WTC11 (cell line): ENCODE measurements around the gene DIDO1. TPM values are rescaled to one million over a fixed set of nuclear protein-coding genes. Genes with fewer than 3 reads are reported as not detected.

Experiments used
- ATAC-seq: fragments of 200-7000 bp; cut with Tn5 transposase; 2 replicates; pipeline ENCODE4 v1.10.0; 2021; ENCODE audit warnings: mild to moderate bottlenecking, moderate library complexity
- CTCF ChIA-PET: fragments of 300-600 bp; sonication (Branson Sonifier 250); formaldehyde crosslinking; loops from one replicate; lab custom pipeline; 2021; ENCODE audit warnings: antibody characterized with exemption; lab: Charles Lee
- POLR2A ChIA-PET: fragments of 350-600 bp; sonication (Branson Sonifier 250); formaldehyde crosslinking; loops from one replicate; lab custom pipeline; 2021; ENCODE audit warnings: antibody characterized with exemption; lab: Charles Lee
- DNase-seq: peaks from one replicate; pipeline ENCODE4 v3.0.0; 2021; ENCODE audit warnings: low spot score
- H3K27ac Mint-ChIP-seq: 2 replicates; pipeline ENCODE4 v1.8.0; 2021; ENCODE audit warnings: mixed read lengths
- H3K27me3 Mint-ChIP-seq: 2 replicates; pipeline ENCODE4 v1.8.0; 2021; ENCODE audit warnings: low read depth, mild to moderate bottlenecking, moderate library complexity, mixed read lengths
- H3K36me3 Mint-ChIP-seq: 2 replicates; pipeline ENCODE4 v1.8.0; 2021; ENCODE audit warnings: mixed read lengths
- H3K4me1 Mint-ChIP-seq: 2 replicates; pipeline ENCODE4 v1.8.0; 2022; ENCODE audit warnings: mixed read lengths
- H3K4me3 Mint-ChIP-seq: 2 replicates; pipeline ENCODE4 v1.8.0; 2021; ENCODE audit warnings: mild to moderate bottlenecking, moderate library complexity, mixed read lengths
- H3K9me3 Mint-ChIP-seq: 2 replicates; pipeline ENCODE4 v1.8.0; 2021; ENCODE audit warnings: mixed read lengths
- AFF4 ChIP-seq: sonication (generic); formaldehyde crosslinking; IDR thresholded peaks from 2 replicates; pipeline ENCODE4 v1.8.1; 2023; ENCODE audit warnings: mild to moderate bottlenecking, missing genetic modification reagents, borderline replicate concordance
- ATF6 ChIP-seq: sonication (generic); formaldehyde crosslinking; IDR thresholded peaks from 2 replicates; pipeline ENCODE4 v1.8.1; 2023; ENCODE audit warnings: mild to moderate bottlenecking, missing genetic modification reagents
- CDX4 ChIP-seq: fragments of 250-450 bp; sonication (Bioruptor Pico); IDR thresholded peaks from 2 replicates; pipeline ENCODE4 v1.9.0; 2021; ENCODE audit warnings: moderate library complexity, mild to moderate bottlenecking, inconsistent platforms, borderline replicate concordance
- CREB1 ChIP-seq: sonication (generic); formaldehyde crosslinking; IDR thresholded peaks from 2 replicates; pipeline ENCODE4 v1.8.0; 2023; ENCODE audit warnings: mild to moderate bottlenecking, missing genetic modification reagents
- CREM ChIP-seq: sonication (generic); formaldehyde crosslinking; IDR thresholded peaks from 2 replicates; pipeline ENCODE4 v1.8.1; 2022; ENCODE audit warnings: mild to moderate bottlenecking, missing genetic modification reagents, moderate library complexity
- E2F4 ChIP-seq: sonication (generic); formaldehyde crosslinking; IDR thresholded peaks from 2 replicates; pipeline ENCODE4 v1.8.1; 2022; ENCODE audit warnings: low read depth, mild to moderate bottlenecking, moderate library complexity, missing genetic modification reagents, borderline replicate concordance
- ELF4 ChIP-seq: sonication (generic); formaldehyde crosslinking; IDR thresholded peaks from 2 replicates; pipeline ENCODE4 v1.8.1; 2022; ENCODE audit warnings: low read depth, mild to moderate bottlenecking, moderate library complexity, missing genetic modification reagents
- FOXP1 ChIP-seq: sonication (generic); formaldehyde crosslinking; IDR thresholded peaks from 2 replicates; pipeline ENCODE4 v1.8.0; 2022; ENCODE audit warnings: missing genetic modification reagents, mild to moderate bottlenecking, moderate library complexity, borderline replicate concordance
- HMGA2 ChIP-seq: fragments of 250-450 bp; sonication (Bioruptor Pico); IDR thresholded peaks from 2 replicates; pipeline ENCODE4 v1.4.0; 2021; ENCODE audit warnings: mild to moderate bottlenecking, moderate library complexity
- IRF2 ChIP-seq: sonication (generic); formaldehyde crosslinking; IDR thresholded peaks from 2 replicates; pipeline ENCODE4 v1.8.0; 2022; ENCODE audit warnings: low read depth, missing genetic modification reagents, borderline replicate concordance
- KAT7 ChIP-seq: sonication (generic); formaldehyde crosslinking; IDR thresholded peaks from 2 replicates; pipeline ENCODE4 v1.8.1; 2023; ENCODE audit warnings: missing genetic modification reagents, mild to moderate bottlenecking, borderline replicate concordance
- MYBL2 ChIP-seq: sonication (generic); formaldehyde crosslinking; IDR thresholded peaks from 2 replicates; pipeline ENCODE4 v1.8.1; 2023; ENCODE audit warnings: mild to moderate bottlenecking, moderate library complexity, missing genetic modification reagents
- NR1H2 ChIP-seq: sonication (generic); formaldehyde crosslinking; IDR thresholded peaks from 2 replicates; pipeline ENCODE4 v1.9.0; 2021; ENCODE audit warnings: mild to moderate bottlenecking, moderate library complexity, missing genetic modification reagents
- NR3C1 ChIP-seq: sonication (generic); formaldehyde crosslinking; conservative IDR thresholded peaks from 2 replicates; pipeline ENCODE4 v1.8.1; 2023; ENCODE audit warnings: low read depth, mild to moderate bottlenecking, missing genetic modification reagents
- OVOL2 ChIP-seq: fragments of 250-450 bp; sonication (Bioruptor Pico); IDR thresholded peaks from 2 replicates; pipeline ENCODE4 v1.9.0; 2021; ENCODE audit warnings: mild to moderate bottlenecking, borderline replicate concordance
- PREB ChIP-seq: sonication (generic); formaldehyde crosslinking; IDR thresholded peaks from 2 replicates; pipeline ENCODE4 v1.8.1; 2022; ENCODE audit warnings: mild to moderate bottlenecking, missing genetic modification reagents, moderate library complexity, borderline replicate concordance
- PRRX2 ChIP-seq: fragments of 250-450 bp; sonication (Bioruptor Pico); IDR thresholded peaks from 2 replicates; pipeline ENCODE4 v1.8.0; 2021; ENCODE audit warnings: mild to moderate bottlenecking
- RELA ChIP-seq: sonication (generic); formaldehyde crosslinking; IDR thresholded peaks from 2 replicates; pipeline ENCODE4 v1.8.1; 2022; ENCODE audit warnings: missing genetic modification reagents, mild to moderate bottlenecking, borderline replicate concordance
- SMAD3 ChIP-seq: sonication (generic); formaldehyde crosslinking; IDR thresholded peaks from 2 replicates; pipeline ENCODE4 v1.8.0; 2022; ENCODE audit warnings: missing genetic modification reagents, mild to moderate bottlenecking, borderline replicate concordance
- TEAD1 ChIP-seq: sonication (generic); formaldehyde crosslinking; IDR thresholded peaks from 2 replicates; pipeline ENCODE4 v1.8.0; 2022; ENCODE audit warnings: mild to moderate bottlenecking, missing genetic modification reagents
- ZNF512 ChIP-seq: sonication (generic); formaldehyde crosslinking; IDR thresholded peaks from 2 replicates; pipeline ENCODE4 v1.8.1; 2022; ENCODE audit warnings: missing genetic modification reagents, borderline replicate concordance
- ZNF671 ChIP-seq: fragments of 250-450 bp; sonication (Bioruptor Pico); IDR thresholded peaks from 2 replicates; pipeline ENCODE4 v1.8.0; 2021; ENCODE audit warnings: mild to moderate bottlenecking
- total RNA-seq: library from RNA; stranded (reverse); gene quantifications from 3 replicates; pipeline ENCODE4 v1.2.3, GENCODE V29; 2021

Gene DIDO1
- total RNA-seq, 1 experiment from 2014 or later = 87.3 TPM

GRCh38 chr20:62945771-62946339 is 19.6 kb upstream of the DIDO1 start:
- peaks cover 89% of the 10 kb centered on the region for H3K36me3 Mint-ChIP-seq
- DNase-seq (no peak), ATAC-seq (no peak)
- H3K27ac Mint-ChIP-seq = no peak overlapping the region; the same call in 1 of the 2 replicates
- ChIA-PET CTCF (no interaction called here), POLR2A (no interaction called here)
- H3K4me3 Mint-ChIP-seq = no peak overlapping the region
- TF ChIP-seq CREM (CRISPR knock-in tag) (no peak), AFF4 (CRISPR knock-in tag) (no peak), PREB (CRISPR knock-in tag) (no peak), MYBL2 (CRISPR knock-in tag) (no peak), RELA (CRISPR knock-in tag) (no peak), OVOL2 (CRISPR knock-in tag) (no peak)
- H3K4me1 Mint-ChIP-seq = no peaks in the 10 kb centered on the region; the same call in 1 of the 2 replicates
- H3K27me3 Mint-ChIP-seq = no peaks in the 10 kb centered on the region
- no peaks in the 10 kb centered on the region for H3K9me3 Mint-ChIP-seq

GRCh38 chr20:62944746-62945145 is 18.4 kb upstream of the DIDO1 start:
- ChIA-PET CTCF (no interaction called here), POLR2A (no interaction called here)
- 0 out of 2 replicates have a peak overlapping the region, but pooled peaks have one; percentile 12 for H3K27ac Mint-ChIP-seq
- no peaks in the 10 kb centered on the region for H3K27me3 Mint-ChIP-seq
- ATAC-seq (no peak), DNase-seq (no peak)
- peaks cover 81% of the 10 kb centered on the region for H3K36me3 Mint-ChIP-seq
- H3K4me1 Mint-ChIP-seq = peaks cover 6% of the 10 kb centered on the region
- TF ChIP-seq NR1H2 (CRISPR knock-in tag) (no peak), OVOL2 (CRISPR knock-in tag) (no peak), IRF2 (CRISPR knock-in tag) (no peak), ELF4 (CRISPR knock-in tag) (no peak), NR3C1 (CRISPR knock-in tag) (no peak)
- no peak overlapping the region for H3K4me3 Mint-ChIP-seq
- no peaks in the 10 kb centered on the region for H3K9me3 Mint-ChIP-seq

GRCh38 chr20:62944184-62944583 is 17.9 kb upstream of the DIDO1 start:
- 0 out of 2 replicates have a peak overlapping the region, but pooled peaks have one; percentile 12 for H3K27ac Mint-ChIP-seq
- H3K4me3 Mint-ChIP-seq = no peak overlapping the region
- H3K9me3 Mint-ChIP-seq = no peaks in the 10 kb centered on the region
- DNase-seq = no peak
- H3K4me1 Mint-ChIP-seq = peaks cover 12% of the 10 kb centered on the region
- ATAC-seq = no peak
- ChIA-PET CTCF (no interaction called here), POLR2A (no interaction called here)
- peaks cover 76% of the 10 kb centered on the region for H3K36me3 Mint-ChIP-seq
- H3K27me3 Mint-ChIP-seq = no peaks in the 10 kb centered on the region
- TF ChIP-seq E2F4 = no peak
- TF ChIP-seq TEAD1 (CRISPR knock-in tag) = no peak
- no peak for TF ChIP-seq CREB1
- TF ChIP-seq SMAD3 (CRISPR knock-in tag) = no peak
- no peak for TF ChIP-seq CDX4 (CRISPR knock-in tag)
- TF ChIP-seq ATF6 (CRISPR knock-in tag) = no peak
- no peak for TF ChIP-seq PRRX2 (CRISPR knock-in tag)
- no peak for TF ChIP-seq ZNF671 (CRISPR knock-in tag)
- TF ChIP-seq KAT7 = no peak
- no peak for TF ChIP-seq FOXP1 (CRISPR knock-in tag)
- TF ChIP-seq HMGA2 (CRISPR knock-in tag) = no peak
- no peak for TF ChIP-seq ZNF512 (CRISPR knock-in tag)
